GM12872 (cell line): ENCODE results near the gene KRTAP1-5.
"Not testable (repeated sequence)": the region's sequence is repeated elsewhere in the genome, so short reads cannot be mapped to it uniquely, and the experiment has no call there.

Source experiments
- CTCF ChIP-seq: IDR thresholded peaks from 3 replicates; pipeline ENCODE4 v1.5.1; 2011; ENCODE audit warnings: low read depth, mild to moderate bottlenecking, low read length, moderate library complexity; ENCODE audit not compliant: insufficient read depth

The KRTAP1-5 gene

GRCh38 chr17:41055130-41055529 lies 28.1 kb upstream of the KRTAP1-5 start, which contains the start of gene KRTAP2-2:
TSS of gene KRTAP2-2 (minus strand) at chr17:41055230. CDS start at chr17:41055211, 19 bp downstream.
- not testable (repeated sequence) for TF ChIP-seq CTCF

- TF ChIP-seq CTCF, result no peak
Measured at GRCh38 chr17:41054025-41054424, 27.0 kb upstream of the KRTAP1-5 start.

- no peak for TF ChIP-seq CTCF
Measured at GRCh38 chr17:41052566-41052965, 25.6 kb upstream of the KRTAP1-5 start.

- no peak for TF ChIP-seq CTCF
Measured at GRCh38 chr17:41049110-41049509, 22.1 kb upstream of the KRTAP1-5 start.

GRCh38 chr17:41048441-41048840 lies 21.4 kb upstream of the KRTAP1-5 start:
- no peak for TF ChIP-seq CTCF

- not testable (repeated sequence) for TF ChIP-seq CTCF
Measured at GRCh38 chr17:41046735-41047465, 19.9 kb upstream of the KRTAP1-5 start, which contains the start of gene KRTAP2-1. TSS of gene KRTAP2-1 (minus strand) at chr17:41047316. CDS start at chr17:41047267, 49 bp downstream.

- TF ChIP-seq CTCF, result no peak
Measured at GRCh38 chr17:41042953-41043352, 15.9 kb upstream of the KRTAP1-5 start.
